NCI-H82 (cell line): Measurements from ENCODE around the gene SAFB2.

Experiments
- DNase-seq: peaks from one replicate; lab custom pipeline; 2025; lab: John Stamatoyannopoulos, UW

Gene SAFB2

DNA sequence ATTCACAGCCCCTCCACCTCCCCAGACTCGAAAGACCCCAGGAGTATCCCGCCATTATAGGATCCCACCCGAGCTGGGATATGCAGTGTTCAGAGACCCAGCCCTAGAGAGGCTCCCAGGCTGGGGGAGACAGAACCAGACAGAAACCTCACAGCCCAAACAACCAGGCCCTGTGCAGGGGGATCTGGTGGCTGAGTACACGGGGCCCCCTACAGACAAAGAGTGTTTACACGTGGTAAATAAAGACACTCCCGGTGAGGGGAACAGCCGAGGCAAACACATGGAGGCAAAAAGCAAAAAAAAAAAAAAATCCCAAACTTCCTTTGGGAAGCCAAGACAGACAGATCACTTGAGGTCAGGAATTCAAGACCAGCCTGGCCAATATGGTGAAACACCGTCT is 79.9 kb downstream of the SAFB2 start:
- no peak for DNase-seq

DNA sequence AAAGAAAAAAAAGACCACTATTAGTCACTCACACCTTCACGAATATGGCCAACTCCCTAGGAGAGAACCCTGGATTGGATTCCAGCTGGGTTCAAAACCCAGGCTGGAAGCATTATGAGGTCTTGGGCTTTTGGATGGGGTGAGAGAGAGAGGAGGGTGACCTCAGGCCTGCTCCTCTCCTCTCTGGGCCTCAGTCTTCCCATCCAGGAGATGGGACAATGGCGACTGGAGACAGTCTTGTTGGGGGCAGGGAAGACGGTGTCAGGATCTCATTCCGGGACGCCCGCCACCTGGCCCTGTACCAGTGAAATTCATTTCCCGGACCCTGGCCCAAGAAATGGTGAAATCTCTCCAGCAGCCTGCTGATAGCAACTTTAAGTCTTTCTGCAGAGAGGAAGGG is 81.1 kb downstream of the SAFB2 start:
- no peak for DNase-seq

DNA sequence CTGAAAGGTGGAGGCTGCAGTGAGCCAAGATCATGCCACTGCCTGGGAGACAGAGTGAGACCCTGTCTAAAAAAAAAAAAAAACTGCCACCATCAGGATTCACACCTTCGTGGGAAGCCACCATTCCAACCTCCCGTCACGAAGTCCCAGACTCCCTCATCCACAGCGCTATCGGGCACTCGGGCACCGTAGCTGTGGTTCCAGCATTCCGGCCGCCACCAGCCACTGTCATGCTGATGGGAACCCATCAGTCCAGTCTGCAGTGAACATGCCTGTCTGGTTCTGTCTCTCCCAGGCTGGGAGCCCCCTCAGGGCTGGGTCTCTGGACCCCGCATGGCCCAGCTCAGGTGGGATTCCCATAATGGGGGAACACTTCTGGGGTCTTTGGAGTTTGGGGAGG is 82.4 kb downstream of the SAFB2 start:
- DNase-seq, result no peak

DNA sequence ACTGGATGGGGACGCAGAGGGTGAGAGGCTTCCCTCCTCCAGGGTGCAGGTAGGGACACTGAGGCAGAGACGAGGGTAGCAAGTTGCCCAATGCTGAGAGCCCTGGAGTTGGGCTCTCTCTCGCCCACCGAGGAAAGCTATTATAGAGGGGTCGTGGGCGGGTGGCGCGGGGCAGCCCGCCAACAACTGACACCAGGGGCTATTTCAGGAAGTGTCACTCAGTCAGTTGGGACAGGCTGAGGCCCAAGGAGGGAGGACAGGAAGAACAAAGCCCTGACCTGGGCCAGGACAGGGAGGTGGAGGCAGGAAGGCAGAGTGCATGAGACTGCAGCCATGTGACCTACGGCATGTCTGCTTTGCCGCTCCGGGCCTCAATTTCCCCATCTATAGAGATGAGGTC is 84.7 kb downstream of the SAFB2 start:
- DNase-seq, result no peak
